Tibial nerve (tissue), 3 donors: ENCODE results near the gene MYCBPAP.

Experiments
- POLR2A ChIP-seq, 2 donors: fragments of 450-650 bp; IDR thresholded peaks; one replicate each; pipeline ENCODE4 v1.6.1; 2017; ENCODE audit warnings: antibody characterized with exemption in 2 of 2, mild to moderate bottlenecking in 2 of 2, moderate library complexity in 2 of 2
- TF ChIP-seq, protein P1 (sequence below), 5 experiments: fragments of 200-600 bp in 3 of 5; fragments of 450-650 bp in 2 of 5; sonication (generic) in 3 of 5; IDR thresholded peaks; one replicate each; pipeline ENCODE4 v1.5.1; 2016 to 2019; ENCODE audit warnings: antibody characterized with exemption in 5 of 5, mild to moderate bottlenecking in 3 of 5, moderate library complexity in 2 of 5

GRCh38 chr17:50465171-50465570, 43.1 kb upstream of the MYCBPAP start:
- TF ChIP-seq, protein P1, sequence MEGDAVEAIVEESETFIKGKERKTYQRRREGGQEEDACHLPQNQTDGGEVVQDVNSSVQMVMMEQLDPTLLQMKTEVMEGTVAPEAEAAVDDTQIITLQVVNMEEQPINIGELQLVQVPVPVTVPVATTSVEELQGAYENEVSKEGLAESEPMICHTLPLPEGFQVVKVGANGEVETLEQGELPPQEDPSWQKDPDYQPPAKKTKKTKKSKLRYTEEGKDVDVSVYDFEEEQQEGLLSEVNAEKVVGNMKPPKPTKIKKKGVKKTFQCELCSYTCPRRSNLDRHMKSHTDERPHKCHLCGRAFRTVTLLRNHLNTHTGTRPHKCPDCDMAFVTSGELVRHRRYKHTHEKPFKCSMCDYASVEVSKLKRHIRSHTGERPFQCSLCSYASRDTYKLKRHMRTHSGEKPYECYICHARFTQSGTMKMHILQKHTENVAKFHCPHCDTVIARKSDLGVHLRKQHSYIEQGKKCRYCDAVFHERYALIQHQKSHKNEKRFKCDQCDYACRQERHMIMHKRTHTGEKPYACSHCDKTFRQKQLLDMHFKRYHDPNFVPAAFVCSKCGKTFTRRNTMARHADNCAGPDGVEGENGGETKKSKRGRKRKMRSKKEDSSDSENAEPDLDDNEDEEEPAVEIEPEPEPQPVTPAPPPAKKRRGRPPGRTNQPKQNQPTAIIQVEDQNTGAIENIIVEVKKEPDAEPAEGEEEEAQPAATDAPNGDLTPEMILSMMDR (IDR thresholded peaks at IDR 0.05): no peak
- TF ChIP-seq POLR2A (IDR thresholded peaks at IDR 0.05): no peak
